ENCODE results near the gene TBX10.

The TBX10 gene

GRCh38 chr11:67673358-67673757, 33.8 kb upstream of the TBX10 start:
- TF ChIP-seq PAX5 (IDR thresholded peaks at IDR 0.05; ENCODE audit: insufficient read depth, low read length, severe bottlenecking) (no peak), POLR2AphosphoS5 (IDR thresholded peaks at IDR 0.05; ENCODE audit: low read depth, low read length) (no peak), TAF1 (IDR thresholded peaks at IDR 0.05; ENCODE audit: low read depth, low read length) (no peak), POLR2A (IDR thresholded peaks at IDR 0.05; ENCODE audit: low read depth, low read length) (no peak), POU2F2 (IDR thresholded peaks at IDR 0.05; ENCODE audit: low read depth, low read length) (no peak), SPI1 (IDR thresholded peaks at IDR 0.05; ENCODE audit: low read depth, low read length) (no peak)
- DNase-seq (ENCODE audit: insufficient read length, low spot score): no peak
- FAIRE-seq: no peak

GRCh38 chr11:67671211-67671520, 31.6 kb upstream of the TBX10 start:
- FAIRE-seq (no peak), DNase-seq (ENCODE audit: insufficient read length, low spot score) (no peak)
- TF ChIP-seq POLR2A (IDR thresholded peaks at IDR 0.05; ENCODE audit: low read depth, low read length) (no peak), TAF1 (IDR thresholded peaks at IDR 0.05; ENCODE audit: low read depth, low read length) (no peak), POLR2AphosphoS5 (IDR thresholded peaks at IDR 0.05; ENCODE audit: low read depth, low read length) (no peak), POU2F2 (IDR thresholded peaks at IDR 0.05; ENCODE audit: low read depth, low read length) (no peak), SPI1 (IDR thresholded peaks at IDR 0.05; ENCODE audit: low read depth, low read length) (no peak), PAX5 (IDR thresholded peaks at IDR 0.05; ENCODE audit: insufficient read depth, low read length, severe bottlenecking) (no peak)

- TF ChIP-seq POU2F2 (IDR thresholded peaks at IDR 0.05; ENCODE audit: low read depth, low read length) (no peak), POLR2A (IDR thresholded peaks at IDR 0.05; ENCODE audit: low read depth, low read length) (no peak), POLR2AphosphoS5 (IDR thresholded peaks at IDR 0.05; ENCODE audit: low read depth, low read length) (no peak), PAX5 (IDR thresholded peaks at IDR 0.05; ENCODE audit: insufficient read depth, low read length, severe bottlenecking) (no peak)
- FAIRE-seq (peak; percentile 13), DNase-seq (ENCODE audit: insufficient read length, low spot score) (no peak)
Measured at GRCh38 chr11:67670316-67671210, 31.0 kb upstream of the TBX10 start.

- FAIRE-seq: no peak
- TF ChIP-seq TAF1 (IDR thresholded peaks at IDR 0.05; ENCODE audit: low read depth, low read length) (no peak), PAX5 (IDR thresholded peaks at IDR 0.05; ENCODE audit: insufficient read depth, low read length, severe bottlenecking) (no peak), POU2F2 (IDR thresholded peaks at IDR 0.05; ENCODE audit: low read depth, low read length) (no peak), SPI1 (IDR thresholded peaks at IDR 0.05; ENCODE audit: low read depth, low read length) (no peak), POLR2AphosphoS5 (IDR thresholded peaks at IDR 0.05; ENCODE audit: low read depth, low read length) (no peak), POLR2A (IDR thresholded peaks at IDR 0.05; ENCODE audit: low read depth, low read length) (no peak)
- no peak for DNase-seq (ENCODE audit: insufficient read length, low spot score)
Measured at GRCh38 chr11:67668192-67668551, 28.6 kb upstream of the TBX10 start.

- DNase-seq (ENCODE audit: insufficient read length, low spot score) (no peak), FAIRE-seq (peak; percentile 51)
- no peak for TF ChIP-seq TAF1 (IDR thresholded peaks at IDR 0.05; ENCODE audit: low read depth, low read length)
- no peak for TF ChIP-seq POLR2A (IDR thresholded peaks at IDR 0.05; ENCODE audit: low read depth, low read length)
- no peak for TF ChIP-seq PAX5 (IDR thresholded peaks at IDR 0.05; ENCODE audit: insufficient read depth, low read length, severe bottlenecking)
- no peak for TF ChIP-seq POU2F2 (IDR thresholded peaks at IDR 0.05; ENCODE audit: low read depth, low read length)
- TF ChIP-seq SPI1 (IDR thresholded peaks at IDR 0.05; ENCODE audit: low read depth, low read length): no peak
- TF ChIP-seq POLR2AphosphoS5 (IDR thresholded peaks at IDR 0.05; ENCODE audit: low read depth, low read length): no peak
Measured at GRCh38 chr11:67667490-67668191, 28.1 kb upstream of the TBX10 start.

- no peak for FAIRE-seq
- TF ChIP-seq SPI1 (IDR thresholded peaks at IDR 0.05; ENCODE audit: low read depth, low read length) (no peak), TAF1 (IDR thresholded peaks at IDR 0.05; ENCODE audit: low read depth, low read length) (no peak), POLR2A (IDR thresholded peaks at IDR 0.05; ENCODE audit: low read depth, low read length) (no peak), POLR2AphosphoS5 (IDR thresholded peaks at IDR 0.05; ENCODE audit: low read depth, low read length) (no peak), PAX5 (IDR thresholded peaks at IDR 0.05; ENCODE audit: insufficient read depth, low read length, severe bottlenecking) (no peak)
- DNase-seq (ENCODE audit: insufficient read length, low spot score): no peak
Measured at GRCh38 chr11:67666676-67667489, 27.3 kb upstream of the TBX10 start.

GRCh38 chr11:67666303-67666645, 26.7 kb upstream of the TBX10 start:
- DNase-seq (ENCODE audit: insufficient read length, low spot score) (no peak), FAIRE-seq (no peak)
- no peak for TF ChIP-seq TAF1 (IDR thresholded peaks at IDR 0.05; ENCODE audit: low read depth, low read length)
- no peak for TF ChIP-seq SPI1 (IDR thresholded peaks at IDR 0.05; ENCODE audit: low read depth, low read length)
- TF ChIP-seq POLR2AphosphoS5 (IDR thresholded peaks at IDR 0.05; ENCODE audit: low read depth, low read length): no peak
- no peak for TF ChIP-seq POU2F2 (IDR thresholded peaks at IDR 0.05; ENCODE audit: low read depth, low read length)
- TF ChIP-seq PAX5 (IDR thresholded peaks at IDR 0.05; ENCODE audit: insufficient read depth, low read length, severe bottlenecking): no peak
- TF ChIP-seq POLR2A (IDR thresholded peaks at IDR 0.05; ENCODE audit: low read depth, low read length): no peak

GRCh38 chr11:67665541-67666302, 26.2 kb upstream of the TBX10 start:
- FAIRE-seq (no peak), DNase-seq (ENCODE audit: insufficient read length, low spot score) (no peak)

More at GRCh38 chr11:67665541-67666302, 26.2 kb upstream of the TBX10 start:
- no peak for TF ChIP-seq POLR2AphosphoS5 (IDR thresholded peaks at IDR 0.05; ENCODE audit: low read depth, low read length)
- TF ChIP-seq PAX5 (IDR thresholded peaks at IDR 0.05; ENCODE audit: insufficient read depth, low read length, severe bottlenecking): no peak
- TF ChIP-seq POU2F2 (IDR thresholded peaks at IDR 0.05; ENCODE audit: low read depth, low read length): no peak
- no peak for TF ChIP-seq TAF1 (IDR thresholded peaks at IDR 0.05; ENCODE audit: low read depth, low read length)
- TF ChIP-seq SPI1 (IDR thresholded peaks at IDR 0.05; ENCODE audit: low read depth, low read length): no peak
- no peak for TF ChIP-seq POLR2A (IDR thresholded peaks at IDR 0.05; ENCODE audit: low read depth, low read length)

Data from GM12891 (cell line).